Measurements from ENCODE around the gene VWA7.

The VWA7 gene

DNA sequence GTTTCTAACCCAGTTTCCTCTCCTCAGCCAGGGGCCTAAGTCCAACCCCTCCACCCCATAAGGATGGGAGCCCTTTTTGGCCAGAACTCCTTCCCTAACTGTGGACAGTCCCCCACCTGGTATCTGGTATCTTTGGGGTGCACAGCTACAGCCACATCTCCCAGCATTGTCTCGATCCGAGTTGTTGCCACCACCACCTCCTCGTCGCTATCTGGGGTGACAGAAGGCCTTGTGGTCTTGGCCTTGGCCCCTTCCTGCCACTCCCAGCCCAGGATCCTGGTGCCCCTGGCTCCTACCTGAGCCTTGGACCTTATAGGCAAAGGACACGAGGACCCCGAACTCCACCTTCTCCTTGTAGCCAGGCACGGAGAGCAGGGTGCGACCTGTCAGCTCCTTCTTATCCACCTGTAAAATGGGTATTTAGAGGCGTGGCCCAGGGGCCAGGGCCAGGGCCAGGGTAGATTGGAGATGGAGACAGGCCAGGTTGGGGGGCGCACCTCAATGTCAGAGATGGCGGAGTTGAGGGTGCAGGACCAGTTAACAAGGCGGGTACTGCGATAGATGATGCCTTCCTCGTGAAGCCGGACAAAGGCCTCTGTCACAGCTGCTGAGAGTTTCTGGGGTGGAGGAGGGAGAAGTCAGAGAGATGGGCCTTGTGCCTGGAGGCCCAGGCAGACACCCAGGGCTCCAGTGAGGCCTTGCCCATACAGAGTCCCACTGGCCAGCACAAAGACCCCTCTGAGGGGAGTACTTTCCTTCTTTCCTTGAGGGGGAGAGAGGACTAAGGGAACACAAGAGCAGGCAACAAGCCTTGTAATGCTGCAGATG lies 7.2 kb upstream of the VWA7 start:
- Histone ChIP-seq H3K27me3 (ENCODE audit: insufficient read depth, low read depth, severe bottlenecking) (no peaks in the 10 kb centered on the region), H3K36me3 (peaks cover 91% of the 10 kb centered on the region), H3K27ac (no peak overlapping the region)

GRCh38 chr6:31782126-31782855 lies 5.2 kb upstream of the VWA7 start:
- no peak for DNase-seq
- peaks cover 93% of the 10 kb centered on the region for H3K36me3 ChIP-seq
- H3K27me3 ChIP-seq (ENCODE audit: insufficient read depth, low read depth, severe bottlenecking) = no peaks in the 10 kb centered on the region
- no peaks in the 10 kb centered on the region for H3K9me3 ChIP-seq (ENCODE audit: severe bottlenecking)
- H3K4me3 ChIP-seq (ENCODE audit: low read depth, low read length) = no peak overlapping the region
- H3K27ac ChIP-seq = no peak overlapping the region
- TF ChIP-seq CTCF (IDR thresholded peaks at IDR 0.05; ENCODE audit: low read depth, low read length) = no peak

More for the DNA sequence above, 7.2 kb upstream of the VWA7 start:
- no peak for TF ChIP-seq CTCF (IDR thresholded peaks at IDR 0.05; ENCODE audit: low read depth, low read length)
- DNase-seq = no peak
- H3K4me3 ChIP-seq (ENCODE audit: low read depth, low read length) = no peak overlapping the region
- no peaks in the 10 kb centered on the region for H3K9me3 ChIP-seq (ENCODE audit: severe bottlenecking)

GRCh38 chr6:31781244-31782125 lies 4.4 kb upstream of the VWA7 start:
- Histone ChIP-seq H3K27ac (no peak overlapping the region), H3K27me3 (ENCODE audit: insufficient read depth, low read depth, severe bottlenecking) (no peaks in the 10 kb centered on the region), H3K4me3 (ENCODE audit: low read depth, low read length) (no peak overlapping the region), H3K36me3 (peaks cover 90% of the 10 kb centered on the region), H3K9me3 (ENCODE audit: severe bottlenecking) (no peaks in the 10 kb centered on the region)
- no peak for DNase-seq
- TF ChIP-seq CTCF (IDR thresholded peaks at IDR 0.05; ENCODE audit: low read depth, low read length) = no peak

GRCh38 chr6:31780507-31781243 lies 3.5 kb upstream of the VWA7 start:
- no peak for TF ChIP-seq CTCF (IDR thresholded peaks at IDR 0.05; ENCODE audit: low read depth, low read length)
- H3K9me3 ChIP-seq (ENCODE audit: severe bottlenecking) = no peaks in the 10 kb centered on the region
- no peak overlapping the region for H3K27ac ChIP-seq
- no peak overlapping the region for H3K4me3 ChIP-seq (ENCODE audit: low read depth, low read length)
- peaks cover 83% of the 10 kb centered on the region for H3K36me3 ChIP-seq
- no peak for DNase-seq
- no peaks in the 10 kb centered on the region for H3K27me3 ChIP-seq (ENCODE audit: insufficient read depth, low read depth, severe bottlenecking)

- H3K36me3 ChIP-seq = peaks cover 75% of the 10 kb centered on the region
- no peak overlapping the region for H3K4me3 ChIP-seq (ENCODE audit: low read depth, low read length)
- DNase-seq = no peak
- no peaks in the 10 kb centered on the region for H3K27me3 ChIP-seq (ENCODE audit: insufficient read depth, low read depth, severe bottlenecking)
- H3K9me3 ChIP-seq (ENCODE audit: severe bottlenecking) = no peaks in the 10 kb centered on the region
- no peak overlapping the region for H3K27ac ChIP-seq
- TF ChIP-seq CTCF (IDR thresholded peaks at IDR 0.05; ENCODE audit: low read depth, low read length) = no peak
Measured at GRCh38 chr6:31779908-31780307, 2.8 kb upstream of the VWA7 start.
